Kidney glomerular epithelial cell (primary cell): ENCODE results near the gene SPATA1.
A peak's percentile ranks its signal among the peaks of the same experiment; 100 is the strongest.
"Not testable (repeated sequence)": the region's sequence is repeated elsewhere in the genome, so short reads cannot be mapped to it uniquely, and the experiment has no call there.

Experiments
- DNase-seq: peaks from one replicate; lab custom pipeline; 2025; lab: John Stamatoyannopoulos, UW

The SPATA1 gene

GRCh38 chr1:84506002-84506728 lies at the start of gene SPATA1, which contains the start of gene GNG5:
Gene SPATA1, plus strand, starts transcription at chr1:84506386. Its CDS starts 9,974 bp downstream, at chr1:84516360.
Gene GNG5, minus strand, starts transcription at chr1:84506581. Its CDS starts 490 bp downstream, at chr1:84506091.
- peak; percentile 96 for DNase-seq

GRCh38 chr1:84462118-84462517 lies 44.1 kb upstream of the SPATA1 start:
- no peak for DNase-seq

- DNase-seq: no peak
Observed at GRCh38 chr1:84467298-84467697, 38.9 kb upstream of the SPATA1 start.

GRCh38 chr1:84476225-84476624 lies 30.0 kb upstream of the SPATA1 start:
- DNase-seq: no peak

GRCh38 chr1:84478876-84479868 lies 27.0 kb upstream of the SPATA1 start, which contains the start of gene RPF1:
Gene RPF1, plus strand, starts transcription at chr1:84479266. Its CDS starts 16 bp downstream, at chr1:84479282.
- DNase-seq: peak; percentile 83

- peak; percentile 24 for DNase-seq
Observed at GRCh38 chr1:84479998-84480397, 26.2 kb upstream of the SPATA1 start.

DNA sequence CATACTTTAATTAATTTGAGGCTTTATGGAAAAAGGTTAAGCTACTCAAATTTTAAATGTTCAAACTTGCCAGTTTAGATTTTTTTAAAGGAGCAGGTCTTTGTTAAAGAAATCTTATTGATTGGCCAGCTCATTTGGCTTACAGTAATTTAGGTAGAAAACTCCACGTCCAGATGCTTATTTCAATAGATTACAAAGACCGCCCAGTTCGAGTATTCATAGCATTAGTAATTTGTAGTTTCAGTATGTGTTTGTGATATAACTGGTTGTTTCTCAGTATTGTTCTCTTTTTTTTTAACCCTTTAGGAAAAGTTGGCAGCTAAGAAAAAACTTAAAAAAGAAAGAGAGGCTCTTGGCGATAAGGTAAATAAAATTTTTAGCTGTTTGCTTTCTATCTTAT lies 25.5 kb upstream of the SPATA1 start:
- no peak for DNase-seq

- no peak for DNase-seq
Observed at GRCh38 chr1:84481317-84481716, 24.9 kb upstream of the SPATA1 start.

DNA sequence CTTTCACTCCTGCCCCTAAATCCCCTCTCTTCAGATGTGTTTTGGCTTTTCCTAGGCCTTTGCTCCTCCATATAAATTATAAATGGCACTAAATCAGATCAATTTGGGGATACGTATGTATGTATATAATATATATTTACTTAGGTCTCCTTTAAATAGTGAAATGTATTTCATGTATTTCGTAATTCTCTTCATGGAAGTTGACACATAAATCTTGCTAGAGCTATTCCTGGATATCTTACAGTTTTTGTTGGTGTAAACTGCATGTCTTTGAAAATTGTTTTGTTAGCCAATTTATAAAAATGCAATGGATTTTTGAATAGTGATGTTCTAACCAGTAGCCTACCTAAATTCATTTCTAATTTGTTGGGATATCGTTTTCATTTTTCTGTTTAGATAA lies 18.1 kb upstream of the SPATA1 start:
- DNase-seq: no peak

DNA sequence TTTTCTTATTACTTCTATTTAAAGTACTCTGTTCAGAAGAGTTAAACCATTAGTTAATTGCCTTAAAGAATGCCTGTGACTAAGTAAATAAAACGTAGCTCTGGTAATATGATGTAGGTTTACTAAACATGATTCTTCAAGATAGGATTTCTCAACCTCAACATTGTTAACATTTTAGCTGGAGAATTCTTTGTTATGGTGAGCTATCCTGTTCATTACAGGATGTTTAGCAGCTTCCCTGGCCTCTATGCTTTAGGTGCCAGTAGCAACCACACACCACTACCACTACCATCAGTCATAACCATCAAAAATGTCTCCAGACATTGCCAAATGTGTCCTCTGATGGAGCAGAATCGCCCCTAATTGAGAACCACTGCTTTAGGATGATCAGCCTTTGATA lies 16.4 kb upstream of the SPATA1 start:
- DNase-seq: no peak

DNA sequence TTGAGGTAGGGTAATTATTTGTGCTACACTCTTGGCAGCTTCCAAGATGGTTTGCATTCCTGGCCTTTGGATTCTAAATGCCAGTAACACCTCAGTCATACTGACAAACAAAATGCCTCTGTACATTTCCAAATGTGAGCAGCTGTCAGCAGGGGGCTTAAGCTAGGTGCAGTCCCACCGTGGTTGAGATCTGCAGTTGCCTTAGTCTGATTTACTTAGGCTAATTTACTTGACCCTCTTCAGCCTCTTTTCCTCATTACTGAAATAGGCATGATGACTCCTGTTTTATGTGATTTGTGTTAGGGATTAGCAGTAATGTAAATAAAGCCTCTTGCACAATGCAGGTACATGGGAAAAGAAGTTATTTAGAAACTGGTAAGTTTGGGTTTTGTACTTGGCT lies 13.5 kb upstream of the SPATA1 start:
- no peak for DNase-seq

DNA sequence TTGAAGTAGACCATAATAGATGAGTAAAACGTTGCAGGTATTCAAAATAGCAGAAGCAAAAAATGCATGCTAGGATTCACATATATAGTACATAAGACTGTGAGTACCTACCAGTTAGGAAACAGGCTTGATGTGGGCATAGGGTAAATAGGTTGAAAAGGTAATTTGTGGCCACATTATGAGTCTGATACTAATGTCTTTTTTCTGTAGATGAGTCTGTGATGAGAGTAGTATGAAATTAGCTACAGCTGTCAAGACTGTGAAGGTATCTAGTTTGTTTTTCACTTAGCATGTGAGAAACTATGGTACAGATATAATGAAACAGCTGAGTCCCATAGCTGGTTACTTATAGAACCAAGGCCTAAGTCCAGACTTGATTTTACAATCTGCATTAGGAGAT lies 12.4 kb upstream of the SPATA1 start:
- no peak for DNase-seq

DNA sequence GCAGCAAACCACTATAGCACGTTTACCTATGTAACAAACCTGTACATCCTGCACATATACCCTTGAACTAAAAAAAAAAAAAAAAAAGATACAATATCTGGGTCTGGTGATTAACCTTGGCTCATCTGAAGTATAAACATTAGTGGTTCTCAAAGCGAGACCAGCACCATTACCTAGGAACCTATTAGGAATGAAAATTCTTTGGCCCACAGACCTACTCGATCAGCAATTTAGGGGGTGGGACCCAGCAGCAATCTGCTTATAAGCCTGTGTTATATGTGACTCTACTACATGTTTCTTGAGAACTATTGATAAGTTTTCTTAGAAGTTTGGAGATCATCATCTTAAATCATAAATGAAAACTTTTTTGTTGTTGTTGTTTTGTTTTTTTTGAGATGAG lies 9.7 kb upstream of the SPATA1 start:
- DNase-seq: no peak

- no peak for DNase-seq
Observed at GRCh38 chr1:84497631-84498275, 8.4 kb upstream of the SPATA1 start.

DNA sequence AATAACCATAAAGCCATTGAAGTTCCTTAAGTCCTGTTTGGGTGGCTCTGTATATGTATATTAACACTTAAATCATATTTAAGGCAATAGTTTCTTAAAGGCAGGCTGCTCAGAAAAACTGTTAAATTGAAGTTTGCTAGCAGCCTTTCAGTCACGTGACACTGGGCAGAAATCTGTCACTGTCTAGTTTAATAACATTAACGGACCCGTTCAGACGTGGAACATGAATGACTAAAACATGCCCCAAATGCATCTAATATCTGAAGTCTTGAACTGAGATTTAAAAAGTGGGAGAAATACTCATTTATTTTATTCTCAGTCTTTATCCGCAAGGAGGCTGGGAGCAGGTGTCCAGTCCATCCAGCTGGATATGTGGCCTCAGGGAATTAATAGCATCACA lies 3.3 kb upstream of the SPATA1 start:
- DNase-seq: no peak

DNA sequence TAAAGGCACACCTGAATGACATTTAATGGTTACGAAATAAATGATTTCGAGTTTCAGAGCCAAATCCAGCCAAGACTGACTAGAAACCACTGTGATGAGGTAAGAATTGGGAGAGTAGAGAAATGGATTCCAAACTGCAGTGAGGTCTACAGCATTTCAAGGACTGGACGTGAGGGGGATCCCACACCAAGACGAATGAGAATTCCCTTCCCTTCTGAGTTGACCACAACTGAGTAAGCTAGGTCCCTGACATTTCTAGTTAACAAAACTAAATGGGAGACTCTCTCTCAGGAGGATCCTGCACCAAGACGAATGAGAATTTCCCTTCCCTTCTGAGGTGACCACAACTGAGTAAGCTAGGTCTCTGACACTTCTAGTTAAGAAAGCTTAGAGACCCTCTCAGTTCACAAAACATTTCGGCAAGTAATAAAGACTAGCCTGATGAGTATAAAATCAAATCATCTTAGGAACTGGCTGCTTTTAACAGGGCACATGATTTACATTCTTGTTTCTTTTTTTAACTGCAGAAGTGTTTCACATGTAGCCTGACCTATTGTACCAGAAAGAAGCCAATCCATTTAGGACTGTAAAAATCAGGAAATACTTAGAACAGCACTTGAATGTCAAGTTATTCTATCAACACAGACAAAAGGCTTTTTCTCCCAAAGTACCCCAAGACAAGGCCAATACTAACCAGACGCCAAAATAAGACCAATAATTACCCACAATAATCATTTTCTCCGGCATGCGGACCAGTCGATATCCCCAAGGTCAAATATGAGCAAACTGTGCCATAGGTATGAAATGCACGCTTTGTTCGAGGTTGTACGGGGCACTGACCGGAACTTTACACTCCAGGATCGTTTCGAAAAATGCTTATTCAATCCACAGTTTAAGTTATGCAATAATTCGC lies 1.4 kb upstream of the SPATA1 start:
- DNase-seq: peak; percentile 18

DNA sequence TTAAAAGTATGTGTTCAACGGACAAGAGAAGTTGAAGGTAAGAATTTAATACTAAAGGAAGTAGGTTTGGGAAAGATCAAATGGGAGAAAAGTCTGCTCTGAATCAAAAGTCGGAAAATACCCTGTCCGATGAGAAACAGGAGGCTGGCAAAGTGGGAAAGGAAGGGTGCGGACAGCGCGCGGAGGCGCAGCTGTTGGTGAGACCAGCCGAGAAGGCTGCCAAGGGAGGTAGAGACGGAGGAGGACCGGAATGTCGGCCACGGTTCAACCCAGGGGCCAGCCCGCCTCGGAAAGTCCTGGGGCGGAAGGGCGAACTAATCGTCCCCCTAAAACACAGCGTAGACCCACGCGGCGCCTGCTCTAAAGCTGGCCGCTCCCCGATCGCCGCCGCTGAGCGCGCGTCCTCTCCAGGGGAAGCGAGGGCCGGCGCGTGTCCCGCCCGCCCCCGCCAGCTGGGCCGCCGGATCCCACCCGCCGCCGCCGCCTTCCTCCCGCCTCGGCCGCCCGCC lies 639 bp upstream of the SPATA1 start:
- peak; percentile 60 for DNase-seq

GRCh38 chr1:84506729-84507453 lies 705 bp downstream of the SPATA1 start:
- DNase-seq: no peak

DNA sequence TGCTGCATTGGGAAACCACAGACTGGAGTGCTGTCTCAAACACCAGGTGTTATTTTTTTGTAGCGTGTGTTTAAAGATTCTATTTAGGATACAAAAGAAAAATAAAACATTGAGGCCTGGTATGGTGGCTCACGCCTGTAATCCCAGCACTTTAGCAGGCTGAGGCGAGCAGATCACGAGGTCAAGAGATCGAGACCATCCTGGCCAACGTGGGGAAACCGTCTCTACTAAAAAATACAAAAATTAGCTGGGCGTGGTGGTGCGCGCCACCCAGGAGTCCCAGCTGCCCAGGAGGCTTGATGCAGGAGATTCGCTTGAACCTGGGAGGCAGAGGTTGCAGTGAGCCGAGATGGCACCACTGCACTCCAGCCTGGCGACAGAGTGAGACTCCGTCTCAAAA lies 1.7 kb downstream of the SPATA1 start:
- DNase-seq: not testable (repeated sequence)

- no peak for DNase-seq
Observed at GRCh38 chr1:84508510-84508909, 2.3 kb downstream of the SPATA1 start.
